Osteoblast (primary cell): Measurements from ENCODE around the gene PSG2. TPM values are rescaled to one million over a fixed set of nuclear protein-coding genes. Genes with fewer than 3 reads are reported as not detected.
"Not testable (repeated sequence)": the region's sequence is repeated elsewhere in the genome, so short reads cannot be mapped to it uniquely, and the experiment has no call there.

ENCODE experiments used
- DNase-seq: peaks from one replicate; pipeline ENCODE4 v3.0.0; 2011; ENCODE audit warnings: low spot score, mixed read lengths; ENCODE audit not compliant: insufficient read length; ENCODE audit errors: missing footprints
- H2AFZ ChIP-seq: 2 replicates; pipeline ENCODE4 v1.6.0; 2011; ENCODE audit warnings: mild to moderate bottlenecking, low read length
- H3K27ac ChIP-seq: 2 replicates; pipeline ENCODE4 v1.5.1; 2011; ENCODE audit warnings: mild to moderate bottlenecking, low read depth, low read length, moderate library complexity
- H3K27me3 ChIP-seq: 2 replicates; pipeline ENCODE4 v1.6.0; 2012; ENCODE audit warnings: mild to moderate bottlenecking, control low read depth, inconsistent platforms, low read length, moderate library complexity; ENCODE audit not compliant: insufficient read depth
- H3K36me3 ChIP-seq: 2 replicates; pipeline ENCODE4 v1.5.1; 2011; ENCODE audit warnings: mild to moderate bottlenecking, low read length, control low read depth, moderate library complexity; ENCODE audit not compliant: insufficient read depth
- H3K4me1 ChIP-seq: 2 replicates; pipeline ENCODE4 v1.5.1; 2011; ENCODE audit warnings: mild to moderate bottlenecking, low read length, control low read depth, moderate library complexity; ENCODE audit not compliant: insufficient read depth
- H3K4me2 ChIP-seq: 2 replicates; pipeline ENCODE4 v1.6.0; 2011; ENCODE audit warnings: mild to moderate bottlenecking, low read length; ENCODE audit not compliant: insufficient read depth
- H3K4me3 ChIP-seq: fragments of 200-600 bp; sonication (generic); 3 replicates; pipeline ENCODE4 v1.5.1; 2012; ENCODE audit warnings: mild to moderate bottlenecking, low read length, inconsistent platforms; ENCODE audit not compliant: insufficient read depth
- H3K79me2 ChIP-seq: 2 replicates; pipeline ENCODE4 v1.6.0; 2012; ENCODE audit warnings: mild to moderate bottlenecking, low read length, control low read depth, inconsistent platforms; ENCODE audit not compliant: insufficient read depth
- H3K9me3 ChIP-seq: 2 replicates; pipeline ENCODE4 v1.5.1; 2011; ENCODE audit warnings: low read depth, low read length, control low read depth
- H4K20me1 ChIP-seq: 2 replicates; pipeline ENCODE4 v1.6.0; 2012; ENCODE audit warnings: mild to moderate bottlenecking, low read length, control low read depth; ENCODE audit not compliant: insufficient read depth
- total RNA-seq: library from RNA; depleted of rRNA; stranded (reverse); fragments of >200 nt; gene quantifications from 2 replicates; pipeline ENCODE4 v1.2.3, GENCODE V29; 2012
- TF ChIP-seq, protein P1 (sequence below): IDR thresholded peaks from 2 replicates; pipeline ENCODE4 v1.5.1; 2011; ENCODE audit warnings: mild to moderate bottlenecking, low read depth, low read length, moderate library complexity; ENCODE audit errors: extremely low read depth

Gene PSG2
- total RNA-seq, 1 donor = not detected

DNA sequence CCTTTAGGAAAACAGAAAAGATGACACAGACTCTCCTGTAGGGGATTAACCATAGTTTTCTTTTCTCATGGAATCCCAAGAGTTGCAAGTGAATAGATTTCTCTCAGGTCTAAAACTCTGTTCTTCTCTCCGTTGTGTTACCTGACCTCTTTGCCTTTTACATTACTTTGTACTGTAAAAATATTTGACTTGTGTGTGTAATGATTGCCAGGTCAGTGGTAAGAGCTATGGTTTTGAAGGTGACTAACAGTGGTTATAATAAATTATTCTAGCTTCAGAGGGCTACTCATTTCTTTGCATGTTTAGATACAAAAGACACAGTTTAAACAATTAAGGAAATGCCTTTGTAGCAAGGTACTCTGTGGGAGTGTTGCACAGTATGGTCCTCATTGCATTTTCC lies 23.0 kb upstream of the PSG2 start:
- TF ChIP-seq, protein P1, sequence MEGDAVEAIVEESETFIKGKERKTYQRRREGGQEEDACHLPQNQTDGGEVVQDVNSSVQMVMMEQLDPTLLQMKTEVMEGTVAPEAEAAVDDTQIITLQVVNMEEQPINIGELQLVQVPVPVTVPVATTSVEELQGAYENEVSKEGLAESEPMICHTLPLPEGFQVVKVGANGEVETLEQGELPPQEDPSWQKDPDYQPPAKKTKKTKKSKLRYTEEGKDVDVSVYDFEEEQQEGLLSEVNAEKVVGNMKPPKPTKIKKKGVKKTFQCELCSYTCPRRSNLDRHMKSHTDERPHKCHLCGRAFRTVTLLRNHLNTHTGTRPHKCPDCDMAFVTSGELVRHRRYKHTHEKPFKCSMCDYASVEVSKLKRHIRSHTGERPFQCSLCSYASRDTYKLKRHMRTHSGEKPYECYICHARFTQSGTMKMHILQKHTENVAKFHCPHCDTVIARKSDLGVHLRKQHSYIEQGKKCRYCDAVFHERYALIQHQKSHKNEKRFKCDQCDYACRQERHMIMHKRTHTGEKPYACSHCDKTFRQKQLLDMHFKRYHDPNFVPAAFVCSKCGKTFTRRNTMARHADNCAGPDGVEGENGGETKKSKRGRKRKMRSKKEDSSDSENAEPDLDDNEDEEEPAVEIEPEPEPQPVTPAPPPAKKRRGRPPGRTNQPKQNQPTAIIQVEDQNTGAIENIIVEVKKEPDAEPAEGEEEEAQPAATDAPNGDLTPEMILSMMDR = no peak
- no peaks in the 10 kb centered on the region for H3K79me2 ChIP-seq
- peaks cover 6% of the 10 kb centered on the region for H3K4me1 ChIP-seq
- H3K4me2 ChIP-seq = no peak overlapping the region
- H3K9me3 ChIP-seq = no peaks in the 10 kb centered on the region
- no peak overlapping the region for H3K27ac ChIP-seq
- no peaks in the 10 kb centered on the region for H4K20me1 ChIP-seq
- no peaks in the 10 kb centered on the region for H3K36me3 ChIP-seq
- no peaks in the 10 kb centered on the region for H3K27me3 ChIP-seq
- H2AFZ ChIP-seq = no peak overlapping the region
- no peak overlapping the region for H3K4me3 ChIP-seq
- no peak for DNase-seq

DNA sequence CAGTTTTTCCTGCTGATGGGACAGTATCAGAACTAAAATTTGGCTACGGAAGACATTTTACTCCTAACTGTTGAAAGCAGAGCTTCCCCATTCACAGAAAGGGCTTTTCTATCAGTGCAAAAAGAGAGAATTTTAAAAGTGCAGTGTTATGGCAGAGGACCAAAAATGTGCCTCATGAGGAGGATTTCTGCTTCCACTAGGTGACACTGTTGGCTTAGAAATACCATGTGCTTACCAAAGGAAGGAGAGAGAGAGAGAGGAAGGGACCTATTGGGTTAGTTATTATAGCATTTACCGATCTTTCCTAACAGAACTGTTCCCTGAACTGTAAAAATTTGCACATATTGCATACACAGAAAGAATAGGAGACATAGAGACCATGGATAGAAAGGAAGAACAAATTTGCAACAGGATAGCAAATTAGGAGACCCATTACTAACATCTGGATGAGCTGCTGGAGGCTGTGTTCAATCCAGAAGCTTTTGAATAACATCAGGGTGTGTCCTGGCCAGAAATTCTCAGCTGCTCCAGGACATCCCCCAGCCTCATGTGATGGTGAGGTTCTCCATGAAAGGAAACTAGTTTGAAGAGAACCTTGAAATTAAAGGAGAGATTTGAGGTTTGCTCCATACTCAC lies 21.8 kb upstream of the PSG2 start:
- H3K27ac ChIP-seq = not testable (repeated sequence)

GRCh38 chr19:43101950-43102349 lies 19.4 kb upstream of the PSG2 start:
- Histone ChIP-seq H3K4me2 (no peak overlapping the region), H3K27me3 (no peaks in the 10 kb centered on the region), H4K20me1 (no peaks in the 10 kb centered on the region), H2AFZ (no peak overlapping the region), H3K9me3 (no peaks in the 10 kb centered on the region), H3K36me3 (no peaks in the 10 kb centered on the region), H3K27ac (no peak overlapping the region), H3K4me1 (peaks cover 6% of the 10 kb centered on the region), H3K4me3 (no peak overlapping the region), H3K79me2 (no peaks in the 10 kb centered on the region)
- TF ChIP-seq, protein P1 = peak; percentile 7
- DNase-seq = no peak

More for the DNA sequence above, 21.8 kb upstream of the PSG2 start:
- not testable (repeated sequence) for H3K4me2 ChIP-seq, H3K27me3 ChIP-seq, H3K79me2 ChIP-seq, H3K4me1 ChIP-seq, H3K4me3 ChIP-seq, H4K20me1 ChIP-seq, H2AFZ ChIP-seq, H3K36me3 ChIP-seq, H3K9me3 ChIP-seq
- TF ChIP-seq, protein P1 = peak; percentile 68
- DNase-seq = peak; percentile 30

GRCh38 chr19:43098416-43098815 lies 15.9 kb upstream of the PSG2 start:
- H3K27me3 ChIP-seq, DNase-seq, H3K27ac ChIP-seq, H4K20me1 ChIP-seq, H3K4me1 ChIP-seq, H3K4me3 ChIP-seq, H3K4me2 ChIP-seq, H3K36me3 ChIP-seq, H2AFZ ChIP-seq, H3K9me3 ChIP-seq, H3K79me2 ChIP-seq: not testable (repeated sequence)
